HG03469 (cell line): ENCODE data around the gene NDST3.

Source experiments
- ATAC-seq: cut with Tn5 transposase; IDR thresholded peaks from one replicate; pipeline ENCODE4 v1.9.1; 2021; ENCODE audit warnings: mild to moderate bottlenecking, moderate library complexity, moderate number of reproducible peaks; ENCODE audit not compliant: unreplicated experiment

NDST3 gene

GRCh38 chr4:118077767-118078105 lies 43.5 kb downstream of the NDST3 start:
- ATAC-seq, result no peak

GRCh38 chr4:118081434-118081833 lies 47.1 kb downstream of the NDST3 start:
- ATAC-seq, result no peak

GRCh38 chr4:118082182-118082581 lies 47.9 kb downstream of the NDST3 start:
- no peak for ATAC-seq

- no peak for ATAC-seq
Measured at GRCh38 chr4:118085700-118086099, 51.4 kb downstream of the NDST3 start.

GRCh38 chr4:118086344-118086743 lies 52.1 kb downstream of the NDST3 start:
- ATAC-seq, result no peak

GRCh38 chr4:118087366-118087765 lies 53.1 kb downstream of the NDST3 start:
- ATAC-seq, result no peak

- ATAC-seq, result no peak
Measured at GRCh38 chr4:118099106-118099505, 64.8 kb downstream of the NDST3 start.

- no peak for ATAC-seq
Measured at GRCh38 chr4:118102195-118102594, 67.9 kb downstream of the NDST3 start.

GRCh38 chr4:118112117-118113046 lies 78.1 kb downstream of the NDST3 start:
- no peak for ATAC-seq

GRCh38 chr4:118113220-118113619 lies 78.9 kb downstream of the NDST3 start:
- ATAC-seq, result no peak

- ATAC-seq, result no peak
Measured at GRCh38 chr4:118114720-118115119, 80.4 kb downstream of the NDST3 start.

GRCh38 chr4:118120120-118120760 lies 86.0 kb downstream of the NDST3 start:
- no peak for ATAC-seq

GRCh38 chr4:118124997-118125396 lies 90.7 kb downstream of the NDST3 start:
- no peak for ATAC-seq

- ATAC-seq, result no peak
Measured at GRCh38 chr4:118139241-118139640, 105.0 kb downstream of the NDST3 start.

- no peak for ATAC-seq
Measured at GRCh38 chr4:118141240-118141639, 107.0 kb downstream of the NDST3 start.

- ATAC-seq, result no peak
Measured at GRCh38 chr4:118154649-118155048, 120.4 kb downstream of the NDST3 start.

GRCh38 chr4:118155516-118155915 lies 121.2 kb downstream of the NDST3 start:
- ATAC-seq, result no peak

- no peak for ATAC-seq
Measured at GRCh38 chr4:118158763-118159375, 124.6 kb downstream of the NDST3 start.

GRCh38 chr4:118167306-118167705 lies 133.0 kb downstream of the NDST3 start:
- ATAC-seq, result no peak

GRCh38 chr4:118171381-118171780 lies 137.1 kb downstream of the NDST3 start:
- no peak for ATAC-seq

GRCh38 chr4:118173126-118173525 lies 138.8 kb downstream of the NDST3 start:
- ATAC-seq, result no peak
